Measurements from ENCODE around the gene ZFYVE28.

Gene ZFYVE28

DNA sequence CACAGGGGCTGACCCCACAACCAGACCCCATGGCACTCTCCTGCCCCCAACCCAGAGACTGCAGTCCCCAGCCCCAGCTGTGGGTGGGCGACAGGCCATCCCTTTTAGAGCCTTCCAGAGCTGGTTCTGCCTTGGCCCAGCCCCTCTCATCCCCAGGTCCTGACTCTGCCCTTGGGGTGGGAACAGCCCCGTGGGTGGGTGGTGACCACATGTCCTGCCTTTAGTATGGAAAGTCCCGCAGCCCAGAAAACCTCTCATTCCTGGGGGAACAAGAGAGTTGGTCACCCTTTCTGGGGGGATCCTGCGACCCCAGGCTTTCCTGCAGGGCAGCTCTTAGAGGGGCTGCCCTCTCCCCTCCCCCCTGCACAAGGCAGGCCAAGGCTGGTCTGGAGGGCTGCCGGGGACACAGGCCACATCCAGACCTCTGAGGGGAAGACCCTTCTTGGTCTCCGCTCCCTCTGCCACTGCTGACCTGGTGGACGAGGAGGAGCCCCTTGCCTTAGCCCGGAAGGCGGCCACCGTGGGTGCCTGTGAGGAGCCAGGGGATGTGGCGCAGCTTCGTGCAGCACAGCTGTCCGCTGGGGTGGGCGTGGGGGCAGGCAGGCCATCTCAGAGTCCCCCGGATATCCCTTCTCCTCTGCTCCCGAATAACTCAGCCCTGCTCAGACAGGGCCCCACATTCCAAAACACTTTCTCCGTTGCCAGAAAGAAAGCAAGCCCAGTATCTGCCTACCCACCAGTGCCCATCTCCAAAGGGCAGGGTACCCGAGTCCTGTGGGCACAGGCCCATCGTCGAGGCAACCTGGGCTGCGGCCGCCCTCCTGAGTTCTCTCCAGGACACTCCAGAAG lies 149.9 kb downstream of the ZFYVE28 start:
- DNase-seq: no peak

GRCh38 chr4:2267841-2268240 lies 150.6 kb downstream of the ZFYVE28 start:
- DNase-seq: no peak

GRCh38 chr4:2267320-2267811 lies 151.1 kb downstream of the ZFYVE28 start:
- no peak for DNase-seq

DNA sequence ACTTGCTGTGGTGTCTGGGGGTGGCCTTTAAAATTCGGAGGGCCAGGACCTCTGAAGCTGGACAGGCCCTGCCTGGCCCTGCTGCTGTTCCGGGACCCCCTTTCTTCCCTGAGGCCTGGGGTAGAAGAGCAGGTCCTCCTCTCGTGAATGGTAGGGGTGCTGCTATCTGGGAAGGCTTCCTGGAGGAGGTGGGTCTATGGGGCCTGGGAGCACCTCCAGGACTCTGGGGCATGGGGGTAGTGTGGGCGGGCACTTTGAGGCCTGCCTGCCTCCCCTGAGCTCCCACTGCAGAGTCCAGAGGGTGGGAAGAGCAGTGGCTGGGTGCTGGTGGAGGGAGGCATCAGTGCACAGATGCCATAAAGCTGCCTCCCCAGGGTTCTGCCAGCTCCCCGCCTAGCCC lies 151.6 kb downstream of the ZFYVE28 start:
- no peak for DNase-seq

DNA sequence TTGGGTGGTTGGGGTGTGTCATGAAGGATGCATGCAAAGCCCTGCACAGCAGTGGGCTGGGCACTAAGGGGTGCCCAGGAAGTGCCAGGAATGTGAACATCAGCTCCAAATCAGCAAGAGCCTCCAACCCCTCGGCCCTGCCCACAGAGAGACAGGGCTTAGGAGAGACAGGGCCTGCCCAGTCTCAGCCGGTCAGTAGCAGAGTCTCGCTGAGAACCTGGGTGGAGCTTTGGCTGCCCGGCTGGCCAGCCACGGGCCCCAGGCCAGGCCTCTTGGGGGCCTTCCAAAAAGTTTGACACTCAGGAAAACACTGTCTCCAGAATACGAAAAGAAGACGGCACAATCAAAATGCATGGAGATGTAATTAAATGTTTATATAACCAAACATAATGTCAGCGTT lies 152.3 kb downstream of the ZFYVE28 start:
- no peak for DNase-seq

- no peak for DNase-seq
Measured at GRCh38 chr4:2265113-2266110, 153.0 kb downstream of the ZFYVE28 start.

GRCh38 chr4:2264481-2265041 lies 153.9 kb downstream of the ZFYVE28 start:
- no peak for DNase-seq

DNA sequence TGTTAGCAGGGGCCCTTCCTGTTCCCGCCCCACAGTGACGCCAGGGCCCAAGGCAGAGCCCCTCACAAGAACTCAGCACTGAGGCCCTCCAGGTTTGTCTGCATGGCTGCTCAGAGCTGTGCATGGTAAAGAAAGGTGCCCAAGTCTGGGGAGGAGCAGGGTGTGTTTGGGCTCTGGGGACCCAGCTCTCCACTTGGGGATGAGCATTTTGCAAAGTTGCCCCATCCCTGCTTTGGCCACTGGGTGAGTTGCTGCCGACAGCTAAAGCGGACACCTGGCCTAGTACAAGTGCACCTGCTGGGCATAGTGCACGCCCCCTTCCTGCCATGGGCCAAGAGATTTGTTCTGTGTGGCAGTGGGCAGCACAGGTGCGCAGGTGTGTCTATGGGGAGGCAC lies 154.5 kb downstream of the ZFYVE28 start:
- peak; percentile 79 for DNase-seq

- no peak for DNase-seq
Measured at GRCh38 chr4:2262944-2263250, 155.5 kb downstream of the ZFYVE28 start.

DNA sequence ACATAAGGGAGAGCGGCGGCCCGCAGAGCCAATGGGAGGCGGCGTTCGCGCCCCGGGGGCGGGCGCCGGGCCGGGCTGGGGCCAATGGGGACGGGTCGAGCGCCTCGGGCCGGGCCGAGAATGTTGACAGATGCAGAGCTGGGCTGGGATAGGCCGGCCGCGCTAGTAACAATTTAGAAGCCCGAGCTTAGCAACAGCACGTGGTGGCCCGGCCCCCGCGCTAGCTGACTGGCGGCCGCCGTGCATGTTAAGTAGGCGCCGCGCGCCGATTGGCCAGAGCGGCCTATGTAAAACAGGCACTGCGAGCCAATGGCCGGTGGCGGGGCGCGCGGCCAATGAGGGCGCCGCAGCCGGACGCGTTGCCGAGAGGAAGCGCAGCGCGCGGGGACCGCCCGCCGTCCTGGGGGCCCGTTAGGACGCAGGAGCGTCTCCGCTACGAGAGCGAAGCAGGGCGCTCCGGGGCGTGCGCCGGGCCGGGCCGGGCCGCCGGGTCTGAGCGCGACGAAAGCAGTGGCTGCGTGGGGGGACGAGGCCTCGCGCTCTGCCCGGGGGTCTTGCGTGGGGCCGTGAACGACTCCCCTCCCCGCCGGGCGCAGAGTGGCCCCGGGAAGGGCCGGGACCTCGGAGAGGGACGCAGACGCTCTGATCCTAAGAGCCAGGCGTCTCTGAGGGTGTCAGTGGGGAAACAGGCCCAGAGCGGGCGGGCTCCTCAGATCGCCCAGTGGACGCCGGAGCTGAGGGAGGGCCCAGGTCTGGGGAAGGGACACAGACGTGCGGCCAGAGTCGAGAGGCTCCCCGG lies 156.1 kb downstream of the ZFYVE28 start:
- peak; percentile 96 for DNase-seq

GRCh38 chr4:2261853-2262144 lies 156.6 kb downstream of the ZFYVE28 start, which contains the start of gene MXD4:
Gene MXD4 (minus strand): TSS chr4:2262109. CDS start chr4:2261980, 129 bp downstream.
- DNase-seq: peak; percentile 11

GRCh38 chr4:2261110-2261852 lies 157.2 kb downstream of the ZFYVE28 start:
- peak; percentile 68 for DNase-seq

- DNase-seq: no peak
Measured at GRCh38 chr4:2260344-2261109, 157.9 kb downstream of the ZFYVE28 start.

DNA sequence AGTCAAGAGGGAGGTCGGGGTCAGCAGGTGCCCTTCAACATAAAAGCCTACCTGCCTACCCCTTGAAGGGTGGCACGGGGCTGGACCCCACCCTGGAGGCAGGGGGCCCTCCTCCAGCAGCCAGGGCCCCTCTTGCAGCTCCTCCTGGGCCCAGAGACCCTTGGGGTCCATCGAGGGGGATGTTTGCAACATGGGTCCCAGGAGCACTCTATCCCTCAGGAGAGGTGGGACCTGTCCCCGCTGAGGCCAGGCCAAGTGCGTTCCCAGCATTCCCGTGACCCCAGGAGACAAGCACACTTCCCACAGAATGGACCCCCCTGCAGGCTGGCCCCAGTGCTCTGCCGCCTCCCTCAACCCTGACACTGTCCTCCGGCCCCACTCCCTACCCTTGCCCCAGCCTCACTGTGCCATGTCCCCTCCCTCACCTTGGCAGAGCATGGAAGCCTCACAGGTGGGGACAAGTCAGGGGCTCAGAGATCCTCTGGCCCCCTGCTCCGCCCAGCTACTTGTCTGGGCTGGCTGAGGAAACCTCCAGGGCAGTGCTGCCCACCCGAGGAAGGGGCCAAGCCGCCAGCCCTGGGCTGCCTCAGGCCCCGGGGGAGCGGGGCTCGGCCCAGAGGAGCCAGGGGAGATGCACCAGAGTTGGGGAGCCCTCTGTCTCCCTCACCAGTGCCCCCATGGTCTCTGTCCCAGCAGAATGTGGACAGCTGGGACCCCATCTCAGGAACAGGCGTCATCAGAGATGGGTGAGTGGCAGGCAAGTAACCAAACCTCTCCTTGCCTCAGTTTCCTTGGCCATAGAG lies 158.7 kb downstream of the ZFYVE28 start:
- DNase-seq: no peak

GRCh38 chr4:2259036-2259540 lies 159.4 kb downstream of the ZFYVE28 start:
- DNase-seq: no peak

DNA sequence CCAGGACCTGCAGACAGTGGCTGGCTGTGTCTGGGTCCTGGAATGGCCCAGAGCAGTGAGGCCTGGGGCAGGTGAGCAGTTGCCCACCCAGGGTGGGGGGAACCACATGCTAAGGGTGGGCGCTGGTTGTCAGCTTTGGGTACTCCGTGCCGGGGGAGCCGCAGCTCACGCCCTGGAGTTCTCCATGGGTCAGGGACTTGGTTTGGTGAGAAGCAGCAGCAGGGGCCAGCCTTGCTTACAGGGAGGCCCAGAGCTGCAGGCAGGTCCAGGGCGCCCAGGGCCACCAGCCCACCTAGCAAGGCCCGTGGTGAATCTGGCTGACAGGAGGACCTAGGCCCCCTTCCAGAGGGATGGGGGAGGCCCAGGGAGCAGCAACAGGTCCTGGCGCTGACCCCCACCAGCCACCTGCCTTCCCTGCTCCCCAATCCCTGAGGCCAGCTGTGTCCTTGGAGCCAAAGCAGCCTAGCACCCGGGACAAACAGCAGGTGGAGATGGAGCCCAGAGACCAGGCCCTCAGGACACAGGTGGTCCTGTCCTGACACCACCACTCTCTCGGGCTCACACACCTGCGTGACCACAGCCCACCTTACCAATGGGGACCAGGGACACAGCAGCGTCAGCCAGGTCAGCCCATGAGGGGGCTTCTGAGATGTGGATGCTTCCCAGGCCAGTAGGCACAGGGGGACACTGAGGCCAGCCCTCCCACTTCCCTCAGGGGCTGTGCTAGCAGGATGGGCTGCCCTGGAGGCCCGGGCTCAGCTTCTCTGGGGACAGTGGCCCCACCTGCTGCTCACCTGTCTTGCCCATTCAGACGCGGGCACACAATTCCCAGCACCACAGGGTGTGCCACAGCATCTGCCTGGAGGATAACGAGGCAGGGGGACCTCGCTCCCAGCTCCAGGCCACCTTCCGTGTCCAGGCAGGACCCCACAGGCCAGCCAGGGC lies 160.1 kb downstream of the ZFYVE28 start:
- no peak for DNase-seq

DNA sequence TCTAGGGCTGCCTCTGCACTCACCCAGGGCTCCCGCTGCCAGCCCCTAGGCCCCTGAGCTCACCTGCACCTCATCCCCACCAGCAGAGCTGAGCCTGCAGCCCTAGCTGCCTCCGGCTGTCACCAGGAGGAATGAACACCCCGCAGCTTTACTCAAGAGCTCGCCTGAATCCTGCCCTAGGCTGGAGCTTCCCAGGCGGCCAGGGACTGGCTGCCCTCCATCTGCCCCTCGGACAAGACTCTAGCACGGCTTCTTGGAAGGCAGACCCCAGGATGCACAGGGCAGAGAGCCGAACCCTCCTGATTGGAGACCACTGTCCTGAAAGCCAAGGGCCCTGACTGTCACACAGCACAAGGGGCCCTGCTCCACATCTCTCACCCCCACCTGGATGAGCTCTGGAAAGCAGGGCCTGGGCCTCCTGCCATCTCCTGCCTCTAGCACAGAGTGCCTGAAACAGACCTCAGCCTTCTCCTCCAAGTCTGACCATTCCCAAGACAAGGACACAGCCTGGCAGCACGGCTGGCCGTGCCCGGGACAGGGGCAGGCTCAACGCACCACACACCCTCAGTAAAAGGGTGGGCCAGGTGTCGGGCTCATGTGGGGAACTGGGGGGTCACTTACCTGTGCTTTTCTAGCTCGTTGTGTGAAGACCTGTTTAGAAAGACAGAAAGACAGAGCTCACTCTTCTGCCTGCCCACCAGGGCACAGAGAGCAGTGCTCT lies 160.9 kb downstream of the ZFYVE28 start:
- no peak for DNase-seq

DNA sequence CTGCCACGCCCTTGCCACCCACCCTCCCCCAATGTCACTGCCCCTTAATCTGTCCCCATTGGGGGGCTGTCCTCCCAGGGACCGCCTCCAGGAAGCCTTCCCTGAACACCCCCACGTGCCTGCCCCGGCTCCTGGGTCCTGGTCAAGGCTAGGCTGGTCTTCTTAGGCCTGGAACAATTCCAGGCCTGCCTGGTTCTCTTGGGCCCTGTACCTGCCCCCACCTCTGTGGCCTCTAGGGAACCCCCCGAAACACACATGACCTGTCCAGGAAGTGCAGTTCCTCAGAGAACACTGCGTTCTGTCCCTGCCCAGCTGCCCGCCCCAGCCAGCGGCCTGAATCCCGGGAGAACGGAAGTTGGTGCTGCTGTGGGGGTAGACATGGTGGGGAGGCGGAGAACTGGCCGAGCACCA lies 161.7 kb downstream of the ZFYVE28 start:
- DNase-seq: no peak
